Adrenal gland (tissue), 12 donors: Measurements from ENCODE around the gene HFM1. TPM values are rescaled to one million over a fixed set of nuclear protein-coding genes. Genes with fewer than 3 reads are reported as not detected.
"Not testable (repeated sequence)": the region's sequence is repeated elsewhere in the genome, so short reads cannot be mapped to it uniquely, and the experiment has no call there.

ENCODE experiments used
- DNase-seq, 7 donors: peaks; one replicate each; pipeline ENCODE4 v3.0.0-alpha.2; 2019 to 2020
- H3K27ac ChIP-seq, 5 donors: fragments of 200-600 bp; sonication (generic) in 4 of 5; 1 replicate in 3 of 5; 2 replicates in 2 of 5; pipeline versions ENCODE4 v1.5.1 to v1.8.0; 2016 to 2020; ENCODE audit warnings: mild to moderate bottlenecking in 1 of 5
- H3K27me3 ChIP-seq: fragments of 200-600 bp; 2 replicates; pipeline ENCODE4 v1.8.0; 2021
- H3K36me3 ChIP-seq, 2 donors: fragments of 200-600 bp; replicated peaks in 1 of 2; 1 replicate in 1 of 2; 2 replicates in 1 of 2; pipeline versions ENCODE4 v1.5.1 to v1.8.0; 2018 to 2022
- H3K4me1 ChIP-seq, 2 donors: fragments of 200-600 bp; replicated peaks in 1 of 2; 1 replicate in 1 of 2; 2 replicates in 1 of 2; pipeline versions ENCODE4 v1.5.1 to v1.8.0; 2018 to 2021
- H3K4me3 ChIP-seq, 4 donors: fragments of 200-600 bp; sonication (generic) in 3 of 4; one replicate each; pipeline ENCODE4 v1.5.1; 2016 to 2018
- H3K9me3 ChIP-seq, 3 donors: fragments of 200-600 bp; sonication (generic) in 1 of 3; replicated peaks in 1 of 3; 1 replicate in 2 of 3; 2 replicates in 1 of 3; pipeline versions ENCODE4 v1.5.1 to v1.8.0; 2016 to 2021
- POLR2A ChIP-seq, 2 donors: fragments of 450-650 bp; IDR thresholded peaks; one replicate each; pipeline ENCODE4 v1.6.1; 2017; ENCODE audit warnings: antibody characterized with exemption in 2 of 2, mild to moderate bottlenecking in 2 of 2, moderate library complexity in 1 of 2
- WGBS, 4 donors: extraction: QIAGEN DNeasy Blood & Tissue Kit in 2 of 4; methylation state at CpG; one replicate each; pipeline versions ENCODE4 v1.1.5 to v1.1.7; 2013 to 2017; 5-methylcytosine and 5-hydroxymethylcytosine counted together
- intact Hi-C, 2 donors: fragments of 100-400 bp; cut with DNase I; formaldehyde crosslinking; loops; one replicate each; pipeline versions ENCODE4 v1.14.1 to v1.15.0; 2022 to 2023
- polyA plus RNA-seq, 3 donors: library from polyadenylated mRNA; stranded (reverse); fragments of 200-250 nt in 2 of 3; fragments of 350-450 nt in 1 of 3; fragmentation: Illumina TruSeq in 1 of 3; extraction: RNeasy Lipid Tissue Mini Kit (QIAGEN cat#74804) in 1 of 3; gene quantifications; one replicate each; pipeline ENCODE4 v1.2.3, GENCODE V29; 2013 to 2014
- total RNA-seq, 9 donors: library from RNA; depleted of rRNA in 4 of 9; stranded (reverse); fragments of >200 nt in 4 of 9; fragments of 120-200 nt in 1 of 9; fragmentation: NEBNext Ultra II Directional in 1 of 9; extraction: Animal tissue kit (Norgen Biotek cat#: 25700) in 1 of 9; gene quantifications; one replicate each; pipeline versions ENCODE4 v1.1.0 to v1.2.4, GENCODE V29; 2013 to 2023
- TF ChIP-seq, protein P1 (sequence below), 6 experiments: fragments of 450-650 bp in 4 of 6; fragments of 200-600 bp in 2 of 6; sonication (generic) in 1 of 6; IDR thresholded peaks; 1 replicate in 5 of 6; 2 replicates in 1 of 6; pipeline versions ENCODE4 v1.5.1 to v1.8.0; 2016 to 2021; ENCODE audit warnings: antibody characterized with exemption in 6 of 6, mild to moderate bottlenecking in 2 of 6, moderate library complexity in 1 of 6
- donor health status: healthy with polysubstance abuse.
- donor health status: Bipolar disorder and iron deficiency.
- donor health status: DM: yes; HTN: yes; CAD: no.
- donor health status: DM: no; HTN: no; CAD: no.
- donor health status: DM: no; HTN: no; CAD: no.
- donor health status: DM: yes; HTN: yes; CAD: no.

The HFM1 gene
- total and polyA plus RNA-seq, 12 donors: 0.17 to 8.6 (median 1.0) TPM; not detected in 1

DNA sequence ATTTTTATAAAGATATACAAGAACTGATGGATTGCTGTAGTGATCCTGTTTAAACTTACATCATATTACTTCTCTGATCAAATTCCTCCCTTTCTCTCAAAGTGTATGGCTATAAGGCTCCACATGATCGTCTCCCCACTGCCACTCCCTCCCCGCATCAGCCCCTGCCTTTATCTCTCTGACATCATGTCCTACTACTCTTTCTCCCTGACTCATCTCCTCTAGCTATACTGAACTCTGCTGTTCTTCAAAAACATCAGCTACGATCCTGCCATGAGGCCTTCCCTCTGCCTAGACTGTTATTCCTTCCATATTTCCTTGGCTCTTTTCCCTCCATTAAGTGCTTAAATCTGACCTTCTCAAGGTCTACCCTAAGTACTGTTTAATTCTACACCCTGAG lies 22.8 kb downstream of the HFM1 start:
- Histone ChIP-seq H3K4me3 (no peak overlapping the region), H3K36me3 (no peaks in the 10 kb centered on the region), H3K4me1 (no peaks in the 10 kb centered on the region), H3K27ac (no peak overlapping the region), H3K27me3 (no peaks in the 10 kb centered on the region), H3K9me3 (no peaks in the 10 kb centered on the region)
- intact Hi-C loops: no loop called here
- TF ChIP-seq POLR2A (IDR thresholded peaks at IDR 0.05): no peak
- TF ChIP-seq, protein P1, sequence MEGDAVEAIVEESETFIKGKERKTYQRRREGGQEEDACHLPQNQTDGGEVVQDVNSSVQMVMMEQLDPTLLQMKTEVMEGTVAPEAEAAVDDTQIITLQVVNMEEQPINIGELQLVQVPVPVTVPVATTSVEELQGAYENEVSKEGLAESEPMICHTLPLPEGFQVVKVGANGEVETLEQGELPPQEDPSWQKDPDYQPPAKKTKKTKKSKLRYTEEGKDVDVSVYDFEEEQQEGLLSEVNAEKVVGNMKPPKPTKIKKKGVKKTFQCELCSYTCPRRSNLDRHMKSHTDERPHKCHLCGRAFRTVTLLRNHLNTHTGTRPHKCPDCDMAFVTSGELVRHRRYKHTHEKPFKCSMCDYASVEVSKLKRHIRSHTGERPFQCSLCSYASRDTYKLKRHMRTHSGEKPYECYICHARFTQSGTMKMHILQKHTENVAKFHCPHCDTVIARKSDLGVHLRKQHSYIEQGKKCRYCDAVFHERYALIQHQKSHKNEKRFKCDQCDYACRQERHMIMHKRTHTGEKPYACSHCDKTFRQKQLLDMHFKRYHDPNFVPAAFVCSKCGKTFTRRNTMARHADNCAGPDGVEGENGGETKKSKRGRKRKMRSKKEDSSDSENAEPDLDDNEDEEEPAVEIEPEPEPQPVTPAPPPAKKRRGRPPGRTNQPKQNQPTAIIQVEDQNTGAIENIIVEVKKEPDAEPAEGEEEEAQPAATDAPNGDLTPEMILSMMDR (IDR thresholded peaks at IDR 0.05): no peak
- 72 to 87% (median 81%) methylated on average over 3 of the region's 3 CpGs for WGBS, 4 donors
- DNase-seq: no peak

GRCh38 chr1:91374086-91374485 lies 30.6 kb downstream of the HFM1 start:
- Histone ChIP-seq H3K4me3 (no peak overlapping the region), H3K9me3 (no peaks in the 10 kb centered on the region), H3K36me3 (no peaks in the 10 kb centered on the region), H3K27ac (no peak overlapping the region), H3K4me1 (no peaks in the 10 kb centered on the region), H3K27me3 (no peaks in the 10 kb centered on the region)
- no peak for TF ChIP-seq POLR2A (IDR thresholded peaks at IDR 0.05)
- intact Hi-C loops: no loop called here
- 76 to 96% (median 91%) methylated on average over 1 of the region's 1 CpG for WGBS, 4 donors
- DNase-seq: no peak

- H3K27me3 ChIP-seq, H3K27ac ChIP-seq, DNase-seq, H3K9me3 ChIP-seq, H3K4me1 ChIP-seq, H3K4me3 ChIP-seq, intact Hi-C loops, H3K36me3 ChIP-seq: not testable (repeated sequence)
- 87 to 96% (median 95%) methylated on average over 3 of the region's 3 CpGs for WGBS, 4 donors
Observed at GRCh38 chr1:91372230-91372629, 32.4 kb downstream of the HFM1 start.

DNA sequence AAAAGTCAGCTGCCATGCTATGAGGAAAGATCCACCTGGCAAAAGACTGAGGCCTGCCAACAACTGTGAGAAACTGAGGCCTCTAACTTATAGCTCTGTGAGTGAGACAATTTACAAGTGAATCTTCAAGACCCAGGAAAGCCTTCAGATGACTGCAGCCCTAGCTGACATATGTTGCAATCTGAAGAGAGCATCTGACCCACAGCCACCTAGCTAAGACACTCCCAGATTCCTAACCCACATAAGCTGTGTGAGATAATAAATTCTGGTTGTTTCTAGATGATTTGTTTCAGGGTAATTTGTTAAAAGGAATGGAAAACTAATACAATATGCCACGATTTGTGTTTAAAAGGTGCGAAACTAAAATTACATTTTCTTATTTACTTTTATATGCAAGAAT lies 55.1 kb downstream of the HFM1 start:
- Histone ChIP-seq H3K4me1 (no peaks in the 10 kb centered on the region), H3K9me3 (peaks cover 0 to 6% (median 0%) of the 10 kb centered on the region in 3 donors), H3K27me3 (no peaks in the 10 kb centered on the region), H3K36me3 (no peaks in the 10 kb centered on the region), H3K27ac (no peak overlapping the region), H3K4me3 (no peak overlapping the region)
- intact Hi-C loops: no loop called here
- DNase-seq: no peak
- WGBS, 4 donors: 80 to 93% (median 85%) methylated on average over 2 of the region's 2 CpGs
- TF ChIP-seq POLR2A (IDR thresholded peaks at IDR 0.05): no peak
- TF ChIP-seq, protein P1 (IDR thresholded peaks at IDR 0.05): no peak

DNA sequence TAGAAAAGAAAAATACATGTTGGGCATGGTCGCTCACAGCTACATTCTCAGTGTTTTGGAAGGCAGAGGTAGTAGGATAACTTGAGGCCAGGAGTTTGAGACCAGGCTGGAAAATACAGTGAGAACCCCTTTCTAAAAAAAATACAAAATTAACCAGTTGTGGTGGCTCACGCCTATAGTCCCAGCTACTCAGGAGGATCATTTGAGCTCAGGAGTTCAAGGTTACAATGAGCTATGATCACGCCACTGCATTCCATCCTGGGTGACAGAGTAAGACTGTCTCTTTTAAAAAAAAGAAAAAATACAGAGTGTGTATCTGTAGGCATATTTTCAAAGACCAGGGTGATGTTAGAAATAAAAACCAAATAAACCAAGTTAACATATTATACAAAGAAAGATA lies 57.8 kb downstream of the HFM1 start:
- Histone ChIP-seq H3K27ac (no peak overlapping the region), H3K4me1 (no peaks in the 10 kb centered on the region), H3K4me3 (no peak overlapping the region), H3K9me3 (no peaks in the 10 kb centered on the region), H3K27me3 (no peaks in the 10 kb centered on the region), H3K36me3 (no peaks in the 10 kb centered on the region)
- WGBS, 4 donors: 71 to 93% (median 81%) methylated on average over 3 of the region's 3 CpGs
- intact Hi-C loops: no loop called here
- no peak for DNase-seq
- TF ChIP-seq POLR2A (IDR thresholded peaks at IDR 0.05): no peak
- TF ChIP-seq, protein P1 (IDR thresholded peaks at IDR 0.05): no peak
